Measurements from ENCODE around the gene SIRT2. TPM values are rescaled to one million over a fixed set of nuclear protein-coding genes. Genes with fewer than 3 reads are reported as not detected.

The SIRT2 gene
- total and polyA plus RNA-seq, 2 of the 13 experiments (the other 11 are each of a cell fraction or from before 2014, with no cell fraction given) = 22.3 to 26.1 TPM

GRCh38 chr19:38917921-38918491 lies 18.6 kb upstream of the SIRT2 start (continued):
- no peak for TF ChIP-seq PRDM4 (CRISPR knock-in tag; IDR thresholded peaks at IDR 0.05; ENCODE audit: borderline replicate concordance)
- TF ChIP-seq ZMYM4 (CRISPR knock-in tag; IDR thresholded peaks at IDR 0.05) = no peak
- peak; percentile 44; the same call in 1 of the 2 replicates for TF ChIP-seq RARA (CRISPR knock-in tag; IDR thresholded peaks at IDR 0.05)
- TF ChIP-seq RAD21 (CRISPR knock-in tag; IDR thresholded peaks at IDR 0.05) = peak; percentile 35; the same call in 1 of the 2 replicates
- no peak for TF ChIP-seq FOXO1 (CRISPR knock-in tag; IDR thresholded peaks at IDR 0.05)
- no peak for TF ChIP-seq CSRNP1 (CRISPR knock-in tag; IDR thresholded peaks at IDR 0.05)
- TF ChIP-seq HNF4A (CRISPR knock-in tag; IDR thresholded peaks at IDR 0.05) = 0 out of 2 replicates have a peak, but pooled peaks have one; percentile 23
- no peak for TF ChIP-seq FOXA1 (IDR thresholded peaks at IDR 0.05)
- TF ChIP-seq FOXA1 (CRISPR knock-in tag; IDR thresholded peaks at IDR 0.05) = peak; percentile 65
- TF ChIP-seq ZNF574 (CRISPR knock-in tag; IDR thresholded peaks at IDR 0.05) = peak; percentile 44; the same call in 1 of the 2 replicates
- no peak for TF ChIP-seq ZNF788 (CRISPR knock-in tag; IDR thresholded peaks at IDR 0.05; ENCODE audit: borderline replicate concordance)
- 0 out of 2 replicates have a peak, but pooled peaks have one; percentile 13 for TF ChIP-seq FOXO4 (CRISPR knock-in tag; conservative IDR thresholded peaks at IDR 0.05)
- TF ChIP-seq ZNF598 (CRISPR knock-in tag; IDR thresholded peaks at IDR 0.05; ENCODE audit: borderline replicate concordance) = no peak
- no peak for TF ChIP-seq ZNF713 (CRISPR knock-in tag; IDR thresholded peaks at IDR 0.05)
- no peak for TF ChIP-seq FOXP1 (IDR thresholded peaks at IDR 0.05)
- no peak for TF ChIP-seq FOXP1 (CRISPR knock-in tag; IDR thresholded peaks at IDR 0.05)
- TF ChIP-seq ZNF432 (CRISPR knock-in tag; IDR thresholded peaks at IDR 0.05; ENCODE audit: borderline replicate concordance) = no peak
- no peak for TF ChIP-seq ZNF383 (CRISPR knock-in tag; IDR thresholded peaks at IDR 0.05; ENCODE audit: borderline replicate concordance)
- no peak for TF ChIP-seq ZNF460 (CRISPR knock-in tag; IDR thresholded peaks at IDR 0.05; ENCODE audit: borderline replicate concordance)
- no peak for TF ChIP-seq ZNF703 (CRISPR knock-in tag; IDR thresholded peaks at IDR 0.05; ENCODE audit: borderline replicate concordance)
- TF ChIP-seq ZNF276 (CRISPR knock-in tag; IDR thresholded peaks at IDR 0.05; ENCODE audit: low read depth) = no peak

All from HepG2 (cell line).